Medulla oblongata (tissue), 1 donor: ENCODE data around the gene RET.

ENCODE experiments used
- DNase-seq: peaks from one replicate; pipeline ENCODE4 v3.0.0-alpha.2; 2015; ENCODE audit errors: extremely low spot score

The RET gene

DNA sequence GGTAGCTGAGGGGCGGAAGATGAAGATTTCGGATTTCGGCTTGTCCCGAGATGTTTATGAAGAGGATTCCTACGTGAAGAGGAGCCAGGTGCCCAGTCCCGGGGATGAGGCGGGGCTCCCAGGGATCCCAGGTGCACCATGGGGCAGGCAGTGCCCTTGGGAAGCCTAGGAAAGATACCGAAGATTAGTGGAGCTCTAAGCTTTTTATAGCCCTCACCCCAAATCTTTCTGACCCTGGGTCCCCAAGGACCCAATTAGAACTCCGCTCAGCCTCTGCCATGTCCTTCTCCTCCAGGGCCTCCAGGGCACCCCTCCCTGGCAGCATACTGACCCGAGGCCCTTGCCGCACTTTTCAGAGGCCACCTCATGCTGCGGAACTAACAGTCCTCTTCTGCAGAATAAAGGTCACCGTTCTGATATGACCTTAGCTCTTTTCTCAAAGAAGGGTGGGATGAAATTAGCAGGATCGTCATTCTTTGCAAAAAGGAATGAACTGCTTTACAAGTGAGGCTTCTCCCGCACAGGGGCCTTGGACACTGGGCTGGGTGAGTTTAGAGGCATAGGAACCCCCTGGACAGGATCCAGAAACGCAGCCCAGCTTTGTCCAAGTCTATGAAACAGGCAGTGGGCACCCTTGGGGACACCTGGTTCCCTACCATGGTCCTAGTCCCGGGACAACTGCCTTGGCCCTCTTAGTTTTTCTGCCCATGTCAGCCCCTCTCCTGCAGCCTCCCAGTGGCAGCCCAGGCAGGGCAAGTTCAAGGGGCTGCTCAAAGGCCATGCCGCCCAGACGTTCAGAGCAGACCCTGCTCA lies 43.5 kb downstream of the RET start:
- DNase-seq = no peak

DNA sequence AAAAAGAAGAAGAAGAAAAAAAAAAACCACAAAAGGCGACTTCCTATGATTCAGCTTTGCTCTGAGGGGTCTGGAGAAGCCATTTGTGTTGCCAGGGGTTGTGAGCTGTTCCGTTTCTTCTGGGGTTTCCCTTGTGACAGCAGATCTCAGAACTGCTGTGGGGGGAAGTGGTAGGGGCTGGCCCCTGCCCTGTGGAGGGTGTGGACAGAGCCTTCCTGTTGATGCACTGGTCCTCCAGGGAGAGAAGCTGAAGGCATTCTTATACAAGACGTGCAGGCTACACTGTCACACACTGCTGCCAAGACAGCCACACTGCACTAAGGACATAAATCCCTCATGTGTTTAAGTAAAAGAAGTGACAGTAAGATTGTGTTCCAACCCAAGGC lies 44.1 kb downstream of the RET start:
- peak; percentile 27 for DNase-seq

DNA sequence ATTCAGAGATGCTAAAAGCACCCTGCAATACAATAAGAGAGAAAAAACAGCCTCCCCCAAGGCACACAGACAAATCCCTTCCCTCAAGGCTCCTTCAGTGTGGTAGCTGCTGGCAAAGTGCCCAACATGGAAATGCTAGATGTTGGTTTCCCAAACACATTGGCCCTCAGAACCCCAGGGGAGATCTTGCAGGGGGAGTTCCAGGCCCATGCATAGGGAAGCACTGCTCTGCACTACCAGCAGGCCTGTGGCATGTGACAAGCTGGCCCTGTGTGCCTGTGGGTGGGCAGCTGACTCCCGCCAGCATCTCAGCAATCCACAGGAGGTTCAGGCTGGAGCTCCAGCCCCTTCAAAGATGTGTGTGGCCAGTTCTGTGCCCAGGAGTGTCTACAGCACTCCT lies 44.6 kb downstream of the RET start:
- peak; percentile 9 for DNase-seq

DNA sequence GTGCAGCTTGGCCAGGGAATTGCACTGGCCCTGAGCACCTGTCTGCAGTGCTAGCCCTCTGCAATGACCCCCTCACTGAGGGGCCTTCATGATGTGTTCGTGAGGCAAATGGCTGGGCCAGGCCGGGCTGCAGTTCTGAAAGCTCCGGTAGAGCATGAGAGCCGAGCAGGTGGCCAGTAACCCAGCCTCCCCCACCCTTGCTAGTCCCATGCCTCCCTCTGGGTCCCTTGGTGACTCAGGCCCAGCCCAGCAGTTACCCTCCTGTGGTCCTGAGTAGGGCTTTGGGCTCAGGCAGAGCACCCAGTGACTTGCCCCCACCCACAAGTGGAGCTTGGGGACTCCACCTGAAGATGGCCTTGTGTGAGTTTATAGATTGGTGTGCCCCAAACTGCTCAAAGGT lies 45.2 kb downstream of the RET start:
- DNase-seq = no peak

DNA sequence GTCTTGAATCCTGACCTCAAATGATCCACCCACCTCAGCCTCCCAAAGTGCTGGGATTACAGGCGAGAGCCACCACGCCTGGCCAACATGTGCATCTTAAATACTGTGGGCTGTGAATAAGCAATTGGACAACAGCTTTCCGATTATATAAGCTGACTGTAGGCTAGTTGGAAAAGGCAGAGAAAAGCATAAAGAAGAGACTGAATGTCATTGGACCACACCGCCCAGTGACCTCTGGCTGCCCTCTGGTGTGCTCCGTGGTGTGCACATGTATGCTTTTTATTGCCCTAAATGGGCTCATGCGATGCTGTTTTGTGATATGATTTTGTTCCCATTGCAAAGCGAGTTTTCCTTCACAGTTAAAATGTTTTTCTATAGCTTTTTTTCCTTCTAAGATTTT lies 46.0 kb downstream of the RET start:
- no peak for DNase-seq

DNA sequence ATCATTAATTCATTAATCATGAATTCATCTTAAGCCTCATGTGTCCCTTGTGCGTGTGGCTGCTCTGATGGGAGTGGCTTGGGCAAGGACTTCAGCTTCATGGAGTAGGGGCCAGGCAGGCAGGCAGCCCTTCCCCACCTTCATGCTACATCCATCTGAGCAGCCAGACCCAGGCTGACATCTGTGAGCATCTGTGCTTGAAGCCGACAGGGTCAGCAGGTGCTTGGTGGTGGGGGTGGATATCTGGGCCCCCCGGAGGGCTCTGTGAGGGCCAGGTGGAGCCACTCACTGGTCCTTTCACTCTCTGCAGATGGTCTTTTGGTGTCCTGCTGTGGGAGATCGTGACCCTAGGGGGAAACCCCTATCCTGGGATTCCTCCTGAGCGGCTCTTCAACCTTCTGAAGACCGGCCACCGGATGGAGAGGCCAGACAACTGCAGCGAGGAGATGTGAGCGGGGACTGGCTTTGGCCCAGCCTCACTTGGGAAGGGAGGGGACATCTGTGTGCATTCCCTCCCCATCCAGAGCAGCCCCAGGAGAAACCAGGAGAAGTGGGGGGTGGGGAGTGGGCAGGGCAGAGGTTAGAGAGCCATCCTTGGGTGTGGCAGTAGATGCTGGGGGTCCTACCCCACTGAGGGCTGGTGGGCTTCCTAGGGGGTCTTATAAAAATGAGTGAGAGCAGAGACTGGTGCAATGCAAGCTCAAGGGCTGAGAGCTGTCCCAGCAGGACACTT lies 46.7 kb downstream of the RET start:
- DNase-seq = no peak

DNA sequence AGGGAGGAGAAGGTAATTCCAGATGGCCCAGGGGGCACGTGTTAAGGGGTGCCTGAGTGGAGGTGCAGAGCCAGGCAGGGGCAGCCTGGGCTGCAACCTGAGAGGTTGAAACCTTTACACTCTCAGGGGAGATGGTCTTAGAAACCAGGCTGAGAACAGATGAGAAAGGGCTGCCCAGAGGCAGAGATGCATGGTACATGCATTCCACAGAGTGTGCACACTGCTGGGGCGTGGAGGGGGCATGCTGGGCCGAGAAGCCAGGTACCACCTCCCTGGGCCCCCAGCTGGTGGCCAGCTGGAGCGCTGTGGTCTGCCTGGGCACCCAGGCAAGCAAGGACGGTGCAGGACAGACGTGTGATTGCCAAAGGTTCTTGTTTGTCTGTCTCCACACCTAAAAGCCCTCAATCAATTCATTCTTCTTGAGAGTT lies 47.2 kb downstream of the RET start:
- no peak for DNase-seq

DNA sequence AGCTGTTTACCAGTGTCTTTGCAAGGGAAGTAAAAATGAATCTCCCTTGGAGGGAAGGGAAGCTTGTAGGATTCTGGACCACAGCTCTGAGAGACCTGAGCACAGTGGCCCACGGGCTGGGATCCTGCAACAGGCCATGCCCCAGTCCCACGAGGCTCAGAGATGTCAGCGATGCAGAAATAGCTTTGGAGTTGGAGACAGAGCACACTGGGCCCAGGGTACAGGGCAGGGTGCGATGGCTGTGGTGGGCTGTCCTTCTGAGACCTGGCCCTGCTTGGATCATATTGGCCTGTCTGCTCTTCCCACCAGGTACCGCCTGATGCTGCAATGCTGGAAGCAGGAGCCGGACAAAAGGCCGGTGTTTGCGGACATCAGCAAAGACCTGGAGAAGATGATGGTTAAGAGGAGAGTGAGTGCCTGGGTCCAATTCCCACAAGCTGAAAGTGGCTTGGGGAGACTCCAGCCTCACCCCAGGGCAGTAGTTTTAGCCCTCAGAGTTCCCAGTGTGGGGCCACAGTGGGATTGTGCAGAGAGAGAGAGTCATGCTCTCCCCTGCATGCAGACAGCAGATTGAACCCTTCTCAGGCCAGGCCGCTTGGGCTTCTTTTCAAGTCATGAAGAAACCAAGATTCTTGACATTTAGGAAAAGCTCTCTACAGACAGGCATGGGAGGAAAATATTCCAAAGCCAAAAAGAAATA lies 47.9 kb downstream of the RET start:
- no peak for DNase-seq

DNA sequence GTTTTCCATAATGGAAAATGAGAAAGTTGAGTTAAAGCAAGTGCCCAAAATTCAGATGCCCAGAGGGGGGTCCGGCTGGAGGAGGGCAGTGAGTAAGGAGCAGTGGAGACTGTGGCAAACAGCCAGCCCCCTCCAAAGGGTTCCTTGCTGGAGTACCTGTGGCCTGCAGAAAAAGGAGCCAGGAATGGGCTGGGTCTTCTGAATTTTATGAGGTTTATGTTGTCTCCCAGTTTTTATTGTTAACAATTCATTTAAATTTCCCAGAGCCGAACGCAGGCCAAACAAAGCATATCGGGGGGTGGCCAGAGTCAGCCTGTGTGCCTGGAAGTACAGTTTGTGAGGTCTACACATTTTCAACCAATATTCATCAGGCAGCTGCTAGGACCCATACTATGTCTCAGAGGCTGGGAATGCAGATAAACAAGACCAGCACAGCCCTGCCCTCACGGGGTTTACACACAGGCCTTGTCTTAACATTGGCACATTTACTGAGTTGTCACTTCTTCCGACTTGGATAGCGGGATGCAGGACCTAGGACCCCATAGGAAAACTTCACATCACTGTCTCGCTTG lies 48.5 kb downstream of the RET start:
- DNase-seq = no peak

DNA sequence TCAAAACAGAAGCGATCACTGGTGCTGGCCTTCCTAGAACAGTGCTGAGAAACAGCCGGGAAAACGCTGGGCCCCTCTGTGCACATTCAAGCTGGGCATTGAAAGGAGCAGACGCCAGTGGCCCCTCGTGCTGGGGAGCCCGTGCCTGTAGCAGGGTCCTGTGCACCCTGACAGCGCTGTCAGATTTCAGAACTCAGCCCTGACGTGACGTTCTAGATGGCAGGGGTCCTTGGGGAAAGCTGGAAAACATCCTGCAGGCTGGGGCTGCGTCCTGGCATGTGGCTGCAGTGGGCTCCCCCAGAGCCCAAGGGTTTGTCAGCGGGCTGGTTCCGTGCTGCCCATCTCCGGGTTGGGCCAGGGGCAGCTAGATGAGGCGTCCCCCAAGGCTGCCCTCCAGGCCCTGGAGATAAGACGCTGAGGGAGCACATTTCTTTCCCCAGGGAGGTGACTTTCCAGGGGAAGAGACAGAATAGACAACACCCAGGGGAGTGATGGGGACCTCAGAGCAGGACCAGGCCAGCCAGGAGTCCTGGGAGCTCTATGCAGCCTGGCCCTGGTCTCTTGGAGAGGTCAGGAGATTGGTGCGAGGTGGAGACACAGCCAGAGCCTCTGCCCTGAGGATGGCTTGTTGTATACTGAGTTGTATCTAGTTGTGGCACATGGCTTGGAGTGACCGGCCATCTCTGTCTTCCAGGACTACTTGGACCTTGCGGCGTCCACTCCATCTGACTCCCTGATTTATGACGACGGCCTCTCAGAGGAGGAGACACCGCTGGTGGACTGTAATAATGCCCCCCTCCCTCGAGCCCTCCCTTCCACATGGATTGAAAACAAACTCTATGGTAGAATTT lies 49.2 kb downstream of the RET start:
- DNase-seq = no peak

DNA sequence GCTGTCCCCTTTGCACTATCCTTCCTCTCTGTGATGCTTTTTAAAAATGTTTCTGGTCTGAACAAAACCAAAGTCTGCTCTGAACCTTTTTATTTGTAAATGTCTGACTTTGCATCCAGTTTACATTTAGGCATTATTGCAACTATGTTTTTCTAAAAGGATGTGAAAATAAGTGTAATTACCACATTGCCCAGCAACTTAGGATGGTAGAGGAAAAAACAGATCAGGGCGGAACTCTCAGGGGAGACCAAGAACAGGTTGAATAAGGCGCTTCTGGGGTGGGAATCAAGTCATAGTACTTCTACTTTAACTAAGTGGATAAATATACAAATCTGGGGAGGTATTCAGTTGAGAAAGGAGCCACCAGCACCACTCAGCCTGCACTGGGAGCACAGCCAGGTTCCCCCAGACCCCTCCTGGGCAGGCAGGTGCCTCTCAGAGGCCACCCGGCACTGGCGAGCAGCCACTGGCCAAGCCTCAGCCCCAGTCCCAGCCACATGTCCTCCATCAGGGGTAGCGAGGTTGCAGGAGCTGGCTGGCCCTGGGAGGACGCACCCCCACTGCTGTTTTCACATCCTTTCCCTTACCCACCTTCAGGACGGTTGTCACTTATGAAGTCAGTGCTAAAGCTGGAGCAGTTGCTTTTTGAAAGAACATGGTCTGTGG lies 50.0 kb downstream of the RET start:
- no peak for DNase-seq

DNA sequence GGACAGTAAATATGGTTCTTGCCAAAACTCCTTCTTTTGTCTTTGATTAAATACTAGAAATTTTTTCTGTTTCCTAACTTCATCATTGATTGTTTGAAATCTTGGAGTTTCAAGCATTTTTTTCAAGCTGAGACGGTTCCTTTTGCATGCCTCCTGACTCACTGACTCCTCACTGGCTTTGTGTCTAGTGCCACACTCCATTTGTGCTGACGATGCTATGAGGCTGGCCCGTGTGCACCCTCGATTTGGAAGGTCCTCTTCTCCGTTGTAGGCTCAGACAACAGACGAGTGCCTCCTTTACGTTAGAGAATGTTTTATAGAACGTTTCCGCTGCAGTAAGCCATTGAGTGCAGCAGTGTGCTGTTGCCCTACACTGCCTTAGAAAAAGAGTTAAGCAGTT lies 50.6 kb downstream of the RET start:
- no peak for DNase-seq

DNA sequence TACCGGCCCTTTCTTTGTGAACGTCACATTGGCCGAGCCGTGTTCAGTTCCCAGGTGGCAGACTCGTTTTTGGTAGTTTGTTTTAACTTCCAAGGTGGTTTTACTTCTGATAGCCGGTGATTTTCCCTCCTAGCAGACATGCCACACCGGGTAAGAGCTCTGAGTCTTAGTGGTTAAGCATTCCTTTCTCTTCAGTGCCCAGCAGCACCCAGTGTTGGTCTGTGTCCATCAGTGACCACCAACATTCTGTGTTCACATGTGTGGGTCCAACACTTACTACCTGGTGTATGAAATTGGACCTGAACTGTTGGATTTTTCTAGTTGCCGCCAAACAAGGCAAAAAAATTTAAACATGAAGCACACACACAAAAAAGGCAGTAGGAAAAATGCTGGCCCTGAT lies 51.5 kb downstream of the RET start:
- DNase-seq = no peak

DNA sequence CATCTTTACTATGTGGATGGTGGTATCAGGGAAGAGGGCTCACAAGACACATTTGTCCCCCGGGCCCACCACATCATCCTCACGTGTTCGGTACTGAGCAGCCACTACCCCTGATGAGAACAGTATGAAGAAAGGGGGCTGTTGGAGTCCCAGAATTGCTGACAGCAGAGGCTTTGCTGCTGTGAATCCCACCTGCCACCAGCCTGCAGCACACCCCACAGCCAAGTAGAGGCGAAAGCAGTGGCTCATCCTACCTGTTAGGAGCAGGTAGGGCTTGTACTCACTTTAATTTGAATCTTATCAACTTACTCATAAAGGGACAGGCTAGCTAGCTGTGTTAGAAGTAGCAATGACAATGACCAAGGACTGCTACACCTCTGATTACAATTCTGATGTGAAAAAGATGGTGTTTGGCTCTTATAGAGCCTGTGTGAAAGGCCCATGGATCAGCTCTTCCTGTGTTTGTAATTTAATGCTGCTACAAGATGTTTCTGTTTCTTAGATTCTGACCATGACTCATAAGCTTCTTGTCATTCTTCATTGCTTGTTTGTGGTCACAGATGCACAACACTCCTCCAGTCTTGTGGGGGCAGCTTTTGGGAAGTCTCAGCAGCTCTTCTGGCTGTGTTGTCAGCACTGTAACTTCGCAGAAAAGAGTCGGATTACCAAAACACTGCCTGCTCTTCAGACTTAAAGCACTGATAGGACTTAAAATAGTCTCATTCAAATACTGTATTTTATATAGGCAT lies 52.3 kb downstream of the RET start:
- DNase-seq = no peak

DNA sequence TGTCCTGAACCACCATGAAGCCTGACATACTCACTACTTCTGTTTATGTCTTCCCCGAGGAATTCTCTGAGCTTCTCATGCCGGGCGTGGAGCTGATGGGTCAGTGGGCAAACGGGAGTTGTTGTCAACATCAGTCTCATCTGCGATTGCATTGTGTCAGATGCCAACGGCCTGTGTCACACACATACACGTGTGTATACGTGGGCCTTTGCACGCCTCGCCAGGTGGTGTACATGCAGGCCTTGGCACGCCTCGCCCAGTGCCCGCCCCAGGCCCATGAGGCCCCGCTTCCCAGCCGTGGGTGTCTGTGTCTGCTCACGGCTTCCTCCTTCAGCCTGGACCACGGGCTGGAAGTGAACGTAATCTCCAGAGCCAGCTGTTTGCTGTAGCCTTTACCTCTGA lies 53.9 kb downstream of the RET start:
- DNase-seq = no peak

DNA sequence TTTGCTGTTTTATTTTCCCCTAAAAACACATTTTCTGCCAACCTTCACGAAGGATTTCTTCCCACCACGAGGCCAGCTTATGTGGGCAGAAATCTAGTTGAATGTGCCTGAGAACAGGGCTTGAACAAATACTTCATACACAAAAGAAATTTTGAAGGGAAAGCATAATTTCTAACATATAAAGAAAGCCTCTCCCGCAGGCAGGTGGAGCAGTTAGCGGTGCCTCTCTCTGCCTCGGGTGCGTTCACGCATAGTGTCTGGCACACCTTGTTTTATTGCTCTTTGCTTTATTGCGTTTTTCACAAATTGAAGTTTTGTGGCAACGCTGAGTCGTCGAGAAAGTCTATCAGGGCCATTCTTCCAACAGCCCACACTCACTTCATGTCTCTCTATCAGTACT lies 54.4 kb downstream of the RET start:
- DNase-seq = no peak

DNA sequence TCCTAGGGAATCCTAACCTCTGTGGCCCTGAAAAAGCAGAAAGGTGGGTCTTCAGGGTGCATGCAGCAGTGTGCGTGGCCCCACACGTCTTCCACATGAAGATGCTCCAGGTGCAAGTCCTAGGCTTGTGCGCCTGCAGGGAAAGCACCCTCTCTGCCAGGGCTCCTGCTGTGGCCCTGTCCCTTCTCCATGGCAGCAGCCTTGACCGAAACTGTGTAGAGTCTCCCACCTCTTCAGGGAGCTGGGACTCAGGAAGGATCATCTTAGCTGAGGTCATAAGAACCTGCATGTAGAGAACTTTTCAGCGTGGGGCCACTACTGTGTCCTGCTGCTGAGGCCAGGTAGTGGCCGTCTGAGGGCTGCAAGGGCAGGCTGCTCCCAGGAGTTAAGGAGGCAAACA lies 55.0 kb downstream of the RET start:
- DNase-seq = no peak

DNA sequence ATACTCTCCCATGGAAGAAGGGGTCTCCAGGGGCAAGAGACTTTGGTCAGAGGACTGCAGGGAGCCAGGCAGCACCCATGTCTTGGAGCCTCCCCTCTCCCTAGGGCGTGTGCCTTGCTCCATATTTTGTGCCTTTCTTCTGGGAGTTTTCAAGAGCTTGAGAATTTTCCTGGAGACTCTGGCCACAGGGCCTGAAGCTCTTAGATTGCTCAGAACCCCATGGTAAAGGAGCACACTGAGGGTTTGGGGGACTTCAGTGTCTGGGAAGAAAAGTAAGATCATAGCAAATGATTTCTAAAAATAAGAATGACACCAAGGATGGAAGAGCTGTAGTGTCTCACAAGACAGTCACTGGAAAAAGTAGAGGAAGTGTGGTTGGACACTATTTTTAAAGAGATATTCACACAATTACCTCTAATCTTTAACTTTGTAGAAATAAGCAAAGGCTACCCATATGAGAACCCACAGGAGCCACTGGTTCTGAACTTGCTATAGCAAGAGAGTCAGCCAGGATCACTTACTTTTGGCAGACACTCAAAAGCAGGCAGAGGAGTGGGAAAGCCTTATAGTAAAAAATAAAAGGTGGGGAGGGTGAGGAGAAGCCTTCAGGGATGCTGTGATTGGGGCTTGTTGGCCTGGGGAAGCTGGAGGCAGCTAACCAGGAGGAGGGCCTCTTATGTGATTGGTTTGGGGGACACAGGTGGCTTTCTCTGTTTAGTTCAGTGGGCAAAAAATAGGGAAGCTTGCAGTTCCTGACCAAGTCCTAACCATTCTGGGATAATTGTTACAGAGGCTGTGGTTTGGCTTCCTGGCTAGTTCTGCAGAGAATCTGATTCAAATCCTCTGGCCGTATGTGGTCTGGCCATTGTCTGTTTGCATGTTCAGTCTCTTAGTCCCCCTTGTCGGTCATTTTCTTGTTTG lies 56.3 kb downstream of the RET start:
- no peak for DNase-seq
